T-helper 2 cell (primary cell): Measurements from ENCODE around the gene NDN.
"Not testable (repeated sequence)": the region's sequence is repeated elsewhere in the genome, so short reads cannot be mapped to it uniquely, and the experiment has no call there.

Experiments
- DNase-seq, 5 experiments: peaks; one replicate each; pipeline versions ENCODE4 v3.0.0 to v3.0.0-alpha.2; 2012 to 2022
- total RNA-seq, 2 donors: gene quantifications; one replicate each; lab custom pipeline; 2026; lab: John Stamatoyannopoulos, UW

The NDN gene, protein sequence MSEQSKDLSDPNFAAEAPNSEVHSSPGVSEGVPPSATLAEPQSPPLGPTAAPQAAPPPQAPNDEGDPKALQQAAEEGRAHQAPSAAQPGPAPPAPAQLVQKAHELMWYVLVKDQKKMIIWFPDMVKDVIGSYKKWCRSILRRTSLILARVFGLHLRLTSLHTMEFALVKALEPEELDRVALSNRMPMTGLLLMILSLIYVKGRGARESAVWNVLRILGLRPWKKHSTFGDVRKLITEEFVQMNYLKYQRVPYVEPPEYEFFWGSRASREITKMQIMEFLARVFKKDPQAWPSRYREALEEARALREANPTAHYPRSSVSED
- total RNA-seq: 0 to 0.13 reads per million in 2 donors

DNA sequence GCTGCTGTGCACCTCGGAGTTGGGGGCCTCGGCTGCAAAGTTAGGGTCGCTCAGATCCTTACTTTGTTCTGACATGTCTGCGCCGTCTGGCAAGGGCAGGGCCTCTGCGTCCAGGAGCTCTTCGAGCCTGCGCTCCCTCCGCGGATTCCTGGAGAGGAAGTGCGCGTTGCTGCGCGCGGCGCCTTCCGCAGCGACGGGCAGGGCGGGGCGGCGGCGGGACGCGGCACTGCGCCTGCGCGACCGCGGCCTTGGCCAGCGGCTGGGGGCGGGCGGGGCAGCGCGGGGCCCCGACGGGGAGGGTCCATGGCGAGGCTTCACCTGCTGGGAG lies at the start of gene NDN:
NDN (minus strand) TSS at position 163 of the 328 bp plus-strand sequence; CDS start at position 75, 88 bp downstream.
- peak in 1 of 5 experiments; percentile 61 for DNase-seq

DNA sequence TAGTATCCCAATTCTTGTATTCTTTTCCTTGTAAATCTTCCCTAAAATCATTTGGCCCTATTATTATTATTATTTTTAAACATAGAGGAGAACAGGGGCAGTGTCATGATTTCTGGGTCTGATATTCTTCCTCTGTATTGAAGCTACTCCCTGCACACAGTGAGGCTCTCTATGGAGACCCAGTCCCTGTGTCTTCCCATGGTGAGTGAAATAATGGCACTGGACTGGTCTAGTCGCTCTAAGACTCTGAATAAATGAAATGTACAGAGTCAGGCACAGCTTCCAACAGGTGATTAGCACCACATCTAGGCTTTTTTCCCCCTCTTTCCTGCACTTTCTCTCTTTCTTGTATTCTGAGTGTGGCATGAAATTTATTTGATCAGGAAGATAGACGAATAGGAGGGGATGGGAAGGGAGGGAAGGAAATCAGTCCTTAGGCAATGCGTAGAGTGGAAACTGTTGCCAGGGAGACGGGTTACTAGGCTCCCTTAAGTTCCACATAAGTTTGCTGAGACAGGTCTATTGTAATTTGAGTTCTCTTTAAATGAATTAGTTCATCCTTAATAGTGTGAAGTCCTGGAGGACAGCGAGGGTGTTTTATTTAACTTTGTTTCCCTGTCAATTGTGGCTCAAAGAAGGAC lies 49.0 kb upstream of the NDN start:
- DNase-seq: no peak

DNA sequence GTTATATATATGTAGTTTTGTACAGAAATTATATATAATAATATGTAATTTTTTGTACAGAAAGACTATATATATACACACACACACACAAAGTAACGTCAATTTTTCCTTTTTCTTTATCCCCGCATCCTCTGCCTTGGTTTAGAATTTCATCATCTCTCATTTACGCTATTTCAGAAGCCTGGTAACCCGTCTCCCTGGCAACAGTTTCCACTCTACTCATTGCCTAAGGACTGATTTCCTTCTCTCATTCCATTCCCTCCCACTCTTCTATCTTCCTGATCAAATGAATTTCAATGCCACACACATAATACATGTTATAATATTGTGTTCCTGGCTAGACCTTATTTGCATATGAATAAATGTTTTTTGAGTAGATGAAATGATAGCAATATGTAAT lies 47.8 kb upstream of the NDN start:
- DNase-seq: no peak

DNA sequence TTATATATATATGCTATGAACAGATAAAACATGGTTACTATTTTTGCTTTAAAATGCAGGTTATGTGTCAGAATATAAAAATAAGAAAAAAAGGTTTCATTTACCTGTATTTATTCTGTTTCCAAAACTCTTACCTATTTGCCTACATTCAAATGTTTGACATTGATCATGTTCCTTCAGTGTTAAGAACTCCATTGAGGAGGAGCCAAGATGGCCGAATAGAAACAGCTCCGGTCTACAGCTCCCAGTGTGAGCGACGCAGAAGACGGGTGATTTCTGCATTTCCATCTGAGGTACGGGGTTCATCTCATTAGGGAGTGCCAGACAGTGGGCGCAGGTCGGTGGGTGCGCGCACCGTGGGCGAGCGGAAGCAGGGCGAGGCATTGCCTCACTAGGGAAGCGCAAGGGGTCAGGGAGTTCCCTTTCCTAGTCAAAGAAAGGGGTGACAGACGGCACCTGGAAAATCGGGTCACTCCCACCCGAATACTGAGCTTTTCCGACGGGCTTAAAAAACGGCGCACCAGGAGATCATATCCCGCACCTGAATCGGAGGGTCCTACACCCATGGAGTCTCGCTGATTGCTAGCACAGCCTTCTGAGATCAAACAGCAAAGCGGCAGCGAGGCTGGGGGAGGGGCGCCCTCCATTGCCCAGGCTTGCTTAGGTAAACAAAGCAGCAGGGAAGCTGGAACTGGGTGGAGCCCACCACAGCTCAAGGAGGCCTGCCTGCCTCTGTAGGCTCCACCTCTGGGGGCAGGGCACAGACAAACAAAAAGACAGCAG lies 27.0 kb upstream of the NDN start:
- not testable (repeated sequence) for DNase-seq

DNA sequence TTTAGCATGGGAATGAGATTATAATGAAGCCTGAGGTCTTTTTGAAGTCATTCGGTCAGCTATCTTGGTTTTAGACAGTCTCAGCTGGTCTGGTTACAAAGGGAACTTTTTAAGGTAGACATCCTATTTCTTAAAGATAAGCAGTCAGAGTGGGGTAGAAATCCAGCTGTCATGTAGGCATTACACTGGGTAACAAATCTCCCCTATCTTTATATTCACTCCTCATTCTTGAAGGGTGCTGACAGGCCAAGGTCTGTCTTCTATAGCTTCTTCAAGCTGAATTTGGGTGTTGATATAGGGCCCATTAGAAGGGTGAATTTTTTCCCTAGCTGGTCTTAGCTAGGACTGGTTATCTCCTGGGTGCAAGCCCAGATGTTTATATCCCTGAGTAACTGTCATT lies 21.2 kb upstream of the NDN start:
- no peak for DNase-seq

DNA sequence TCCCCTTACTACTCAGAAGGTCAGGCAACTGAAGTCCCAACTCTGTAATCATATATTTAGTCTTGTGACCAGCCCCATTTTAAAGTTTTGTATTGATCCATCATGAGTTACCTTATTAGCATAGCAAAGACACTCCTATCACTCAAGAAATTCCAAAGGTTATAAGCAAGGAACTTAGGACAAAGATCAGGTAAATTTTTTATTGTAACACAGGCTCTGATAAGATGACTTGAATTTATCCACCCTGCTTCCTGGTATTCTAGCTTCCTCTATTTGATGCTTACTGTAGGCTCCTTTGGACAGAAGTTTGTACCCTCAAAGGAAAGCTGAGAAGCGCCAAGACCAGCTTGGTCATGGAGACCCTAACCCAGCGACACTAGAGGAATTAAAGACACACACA lies 8.2 kb upstream of the NDN start:
- no peak for DNase-seq

DNA sequence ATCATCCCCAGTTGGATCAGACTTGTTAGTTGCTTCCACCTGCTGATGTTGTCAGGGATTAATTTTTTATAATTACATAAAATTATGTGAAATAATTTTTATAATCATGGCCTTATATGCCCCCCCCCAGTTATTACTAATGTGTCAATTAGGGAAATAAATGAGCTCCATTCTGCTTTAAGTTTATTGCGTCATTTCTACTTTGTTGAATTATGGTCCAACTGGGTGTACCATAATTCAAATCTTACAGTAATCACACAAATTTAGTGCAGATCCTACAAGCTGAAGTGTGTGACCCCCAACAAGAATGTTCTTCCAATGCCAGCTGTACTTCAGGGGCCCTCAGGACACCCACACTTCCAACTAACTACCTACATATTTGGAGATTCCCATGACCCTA lies 7.5 kb upstream of the NDN start:
- no peak for DNase-seq

DNA sequence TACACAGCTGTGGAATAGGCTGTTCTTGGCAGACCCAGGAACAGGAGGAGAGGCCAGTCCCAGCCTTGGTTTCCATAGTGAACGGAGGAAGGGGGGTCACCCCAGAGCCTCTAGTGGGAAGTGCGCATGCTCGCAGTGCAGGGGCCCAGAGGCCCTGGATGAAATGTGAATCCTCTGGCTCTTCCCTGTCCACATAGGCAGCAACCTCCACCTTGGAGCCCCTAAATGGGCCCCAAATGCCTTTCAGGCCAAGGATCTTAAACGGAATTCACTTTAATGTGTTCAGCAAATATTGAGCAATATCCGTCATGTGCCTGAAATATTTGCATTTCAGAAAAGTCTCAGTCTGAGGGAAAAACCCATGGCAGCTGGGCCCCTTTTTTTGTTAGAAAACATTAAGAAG lies 3.3 kb upstream of the NDN start:
- DNase-seq: no peak

DNA sequence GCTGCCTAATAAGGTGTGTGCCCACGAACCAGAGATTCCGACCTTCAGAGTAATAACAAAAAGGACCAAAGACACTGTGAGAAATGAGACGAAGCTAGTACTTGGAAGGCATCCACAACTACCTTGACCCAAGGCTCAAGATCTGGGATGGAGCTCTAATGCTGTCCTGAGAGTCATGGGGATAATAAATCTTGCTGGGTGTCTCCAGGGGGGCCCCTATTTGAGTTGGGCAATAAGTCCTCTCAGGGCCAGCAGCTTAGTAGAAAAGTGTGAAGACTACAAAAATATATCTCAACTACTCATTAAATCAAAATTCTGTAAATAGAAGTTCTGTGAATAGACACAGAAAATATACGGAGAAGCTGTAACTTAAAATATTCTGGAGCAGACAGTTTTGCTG lies 2.9 kb upstream of the NDN start:
- no peak for DNase-seq

DNA sequence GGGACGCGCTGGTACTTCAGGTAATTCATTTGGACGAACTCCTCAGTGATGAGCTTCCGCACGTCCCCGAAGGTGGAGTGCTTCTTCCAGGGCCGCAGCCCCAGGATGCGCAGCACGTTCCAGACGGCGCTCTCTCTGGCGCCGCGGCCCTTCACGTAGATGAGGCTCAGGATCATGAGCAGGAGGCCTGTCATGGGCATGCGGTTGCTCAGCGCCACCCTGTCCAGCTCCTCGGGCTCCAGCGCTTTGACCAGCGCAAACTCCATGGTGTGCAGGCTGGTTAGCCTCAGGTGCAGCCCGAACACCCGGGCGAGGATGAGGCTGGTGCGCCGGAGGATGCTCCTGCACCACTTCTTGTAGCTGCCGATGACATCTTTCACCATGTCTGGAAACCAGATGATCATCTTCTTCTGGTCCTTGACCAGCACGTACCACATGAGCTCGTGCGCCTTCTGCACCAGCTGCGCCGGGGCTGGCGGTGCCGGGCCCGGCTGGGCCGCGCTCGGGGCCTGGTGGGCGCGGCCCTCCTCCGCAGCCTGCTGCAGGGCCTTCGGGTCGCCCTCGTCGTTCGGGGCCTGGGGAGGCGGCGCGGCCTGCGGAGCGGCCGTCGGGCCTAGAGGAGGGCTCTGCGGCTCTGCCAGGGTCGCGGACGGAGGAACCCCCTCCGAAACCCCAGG lies 501 bp downstream of the NDN start:
- no peak for DNase-seq

DNA sequence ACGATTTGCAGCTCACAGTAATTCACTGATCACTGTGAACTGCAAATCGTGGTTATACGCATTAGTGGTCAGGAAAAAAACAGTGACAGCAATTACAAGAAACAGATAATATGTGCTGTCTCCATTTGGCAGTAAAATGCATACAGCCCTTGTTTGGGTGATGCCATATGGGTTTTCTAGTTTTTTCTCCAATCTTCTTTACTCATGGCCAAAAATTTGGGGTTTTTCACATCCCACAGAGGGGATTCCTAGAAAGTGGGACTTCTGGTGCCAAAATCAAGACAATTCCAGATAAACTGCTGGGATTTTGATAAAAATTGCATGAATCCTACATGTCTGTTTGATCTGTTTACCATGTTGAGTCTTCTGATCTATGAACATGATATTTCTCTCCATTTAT lies 15.6 kb downstream of the NDN start:
- DNase-seq: no peak

DNA sequence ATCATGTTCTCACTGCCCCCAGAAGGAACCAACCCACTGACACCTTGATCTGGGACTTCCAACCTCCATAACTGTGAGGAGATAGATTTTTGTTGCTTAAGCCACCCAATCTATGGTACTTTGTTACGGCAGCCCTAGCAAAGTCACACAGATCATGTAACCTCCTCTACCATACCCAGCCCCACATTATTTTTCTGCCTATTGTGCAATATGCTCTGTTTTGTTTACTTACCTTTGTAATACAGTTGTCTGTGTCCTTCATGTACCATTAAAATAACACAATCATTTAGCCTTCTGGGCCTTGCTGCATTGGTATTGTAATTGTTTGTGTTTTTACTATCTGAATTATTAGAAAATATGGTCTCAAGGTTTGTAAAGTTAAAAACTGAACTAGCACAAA lies 16.1 kb downstream of the NDN start:
- DNase-seq: no peak

DNA sequence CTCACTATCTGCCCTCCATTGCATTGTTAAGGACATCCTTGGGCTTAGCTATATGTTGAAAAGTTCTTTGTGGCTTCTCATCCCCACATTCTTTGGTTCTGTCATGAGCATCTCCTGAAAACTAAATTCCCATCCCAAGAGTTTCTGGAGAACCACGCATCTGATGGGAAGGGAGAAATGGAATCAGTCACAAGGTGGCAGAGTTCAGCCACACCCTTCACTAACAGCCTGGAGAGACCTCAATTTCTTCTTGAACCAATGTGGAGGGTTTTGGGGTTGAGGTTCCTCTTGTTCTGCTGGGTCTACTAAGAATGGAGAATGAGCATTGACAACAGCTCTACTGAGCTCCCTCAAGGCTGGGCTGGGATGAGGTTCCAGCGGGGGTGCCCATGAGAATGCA lies 23.9 kb downstream of the NDN start:
- no peak for DNase-seq

DNA sequence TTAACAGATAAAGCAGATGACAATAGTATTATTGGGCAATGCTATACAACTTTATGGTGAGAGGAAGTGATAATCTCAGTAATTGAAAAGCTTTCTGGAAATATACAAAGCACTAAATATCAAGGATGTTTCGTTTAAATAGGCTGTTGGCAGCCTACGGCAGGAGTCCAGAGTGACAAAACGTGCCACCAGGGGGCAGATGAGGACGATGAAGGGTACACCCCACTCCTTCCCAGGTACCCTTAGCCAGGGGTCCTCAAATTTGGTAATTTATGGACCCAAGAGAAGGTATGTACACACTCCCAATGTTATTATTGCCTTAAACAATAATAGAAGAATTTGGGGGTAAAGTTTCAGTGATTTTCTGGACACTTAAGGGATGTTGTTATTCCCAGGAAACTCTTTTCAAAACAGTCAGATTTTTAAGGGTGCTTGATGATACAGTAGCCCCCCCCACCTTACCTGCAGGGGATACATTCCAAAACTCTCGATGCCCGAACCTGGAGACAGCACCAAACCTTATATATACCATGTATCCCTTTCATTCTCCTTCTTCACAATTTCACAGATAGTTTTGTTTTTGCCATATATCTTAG lies 38.1 kb downstream of the NDN start:
- peak in 1 of 5 experiments; percentile 5 for DNase-seq

DNA sequence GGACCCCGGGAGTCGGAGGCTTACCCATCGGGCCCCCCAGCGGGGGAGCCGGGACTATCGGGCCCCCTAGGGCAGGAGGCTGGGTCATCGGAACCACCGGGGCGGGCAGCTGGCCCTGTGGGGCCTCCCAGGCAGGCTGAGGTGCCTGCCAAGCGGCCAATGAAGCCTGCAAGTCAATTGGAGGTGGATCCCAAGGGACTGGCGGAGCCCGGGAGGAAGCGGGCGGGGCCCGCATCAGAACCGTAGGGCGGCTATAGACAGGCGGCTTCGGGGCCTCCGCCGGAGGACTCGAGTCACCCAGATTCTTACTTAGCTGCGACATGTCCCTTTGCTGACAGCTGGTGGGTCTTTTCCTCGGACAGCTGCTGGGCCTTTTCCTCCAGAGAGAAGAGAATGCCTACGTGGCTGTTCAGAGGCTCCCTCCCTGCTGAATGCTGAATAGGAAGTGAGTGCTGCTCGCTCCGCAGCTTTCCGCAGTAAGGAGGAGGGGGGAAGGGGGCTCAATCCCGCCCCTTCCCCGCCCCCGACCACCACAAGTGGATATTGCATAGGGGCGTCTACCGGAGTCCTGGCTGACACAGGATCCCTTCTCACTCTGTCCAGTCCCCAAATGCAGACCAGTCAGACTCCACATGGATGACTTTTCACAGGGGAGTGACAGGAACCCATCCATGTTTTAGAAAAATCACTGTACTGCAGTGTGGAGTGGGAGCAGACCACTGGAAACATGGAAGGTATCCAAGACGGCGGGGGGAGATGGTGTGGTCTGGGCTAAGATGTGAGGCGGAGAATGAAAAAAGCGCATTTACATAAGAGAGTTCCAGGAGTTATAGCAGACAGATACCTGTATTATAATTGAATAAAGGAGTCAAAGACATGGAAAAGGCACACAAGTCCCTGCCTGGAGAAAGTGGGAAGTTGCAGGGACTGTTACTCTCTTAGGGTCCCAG lies 39.4 kb downstream of the NDN start, which contains the start of gene MAGEL2:
MAGEL2 (minus strand) TSS at position 447 of the 950 bp plus-strand sequence; CDS start at position 322, 125 bp downstream.
- DNase-seq: no peak

DNA sequence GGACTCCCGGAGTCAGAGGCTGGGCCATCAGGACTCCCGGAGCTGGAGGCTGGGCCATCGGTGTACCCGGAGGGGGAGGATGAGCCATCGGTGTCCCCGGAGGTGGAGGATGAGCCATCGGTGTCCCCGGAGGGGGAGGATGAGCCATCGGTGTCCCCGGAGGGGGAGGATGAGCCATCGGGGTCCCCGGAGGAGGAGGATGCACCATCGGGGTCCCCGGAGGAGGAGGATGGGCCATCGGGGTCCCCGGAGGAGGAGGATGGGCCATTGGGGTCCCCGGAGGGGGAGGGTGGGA lies 40.2 kb downstream of the NDN start:
- DNase-seq: no peak

DNA sequence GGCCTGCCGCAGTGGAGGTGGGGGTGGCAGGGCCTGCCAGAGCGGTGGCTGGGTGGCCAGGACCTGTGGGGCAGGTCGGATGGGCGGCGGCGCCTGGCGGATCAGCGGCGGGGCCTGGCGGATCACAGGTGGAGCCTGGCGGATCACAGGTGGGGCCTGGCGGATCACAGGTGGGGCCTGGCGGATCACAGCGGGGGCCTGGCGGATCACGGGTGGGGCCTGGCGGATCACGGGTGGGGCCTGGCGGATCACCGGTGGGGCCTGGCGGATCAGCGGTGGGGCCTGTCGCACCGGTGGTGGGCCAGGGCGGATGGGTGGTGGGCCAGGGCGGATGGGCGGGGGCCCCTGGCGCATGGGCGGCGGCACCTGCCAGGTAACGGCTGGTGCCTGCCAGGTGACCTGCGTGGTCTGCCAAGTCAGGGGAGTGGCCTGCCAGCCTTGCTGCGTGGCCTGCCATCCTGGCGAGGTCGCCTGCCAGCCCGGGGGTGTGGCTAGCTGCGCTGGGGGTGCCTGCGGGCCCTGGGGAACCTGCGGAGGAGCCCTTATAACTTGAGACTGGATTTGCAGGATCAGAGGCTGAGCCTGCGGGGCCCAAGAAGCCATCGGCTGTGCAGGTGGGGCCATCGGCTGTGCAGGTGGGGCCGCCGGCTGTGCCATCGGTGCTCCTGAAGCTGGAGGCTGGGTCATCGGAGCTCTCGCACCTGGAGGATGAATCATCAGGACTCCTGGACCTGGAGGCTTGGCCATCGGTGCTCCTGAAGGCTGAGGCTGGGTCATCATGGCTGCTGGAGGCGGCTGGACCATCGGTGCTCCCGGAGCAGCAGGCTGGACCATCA lies 40.7 kb downstream of the NDN start:
- no peak for DNase-seq

DNA sequence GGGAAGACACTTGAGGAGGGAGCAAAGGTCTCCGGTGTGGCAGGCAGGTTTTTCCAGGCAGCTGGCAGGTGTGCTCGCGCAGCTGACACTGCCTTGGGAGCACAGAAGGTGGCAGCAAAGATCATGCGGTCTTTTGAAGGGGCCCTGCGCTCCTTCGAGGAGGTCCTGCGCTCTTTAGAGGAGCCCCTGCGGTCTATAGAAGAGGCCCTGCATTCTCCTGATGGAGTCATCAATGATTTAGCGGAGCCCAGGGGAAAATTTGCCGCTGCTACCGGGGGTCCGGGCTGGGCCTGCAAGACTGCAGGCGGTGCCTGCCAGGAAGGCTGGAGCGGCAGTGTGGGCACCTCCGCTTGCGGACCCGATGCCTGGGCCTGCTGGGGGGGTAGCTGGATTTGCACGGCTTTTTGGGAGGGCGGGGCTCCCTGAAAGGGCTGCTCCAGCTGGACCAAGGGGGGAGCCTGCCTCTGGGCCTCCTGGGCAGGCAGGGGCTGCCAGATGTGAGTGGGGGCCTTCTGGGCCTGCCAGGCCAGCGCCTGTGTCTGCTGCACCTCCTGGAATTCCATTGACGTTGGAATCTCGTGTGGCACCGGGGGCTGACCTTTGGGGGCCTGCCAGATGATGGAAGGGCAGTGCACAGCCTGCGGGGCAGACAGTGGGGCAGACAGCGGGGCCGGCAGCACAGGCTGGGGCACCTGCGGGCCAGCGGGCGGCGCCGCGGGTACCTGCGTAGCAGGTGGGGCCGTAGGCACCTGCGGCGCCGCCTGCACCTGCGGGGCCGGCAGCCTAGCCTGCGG lies 41.5 kb downstream of the NDN start:
- no peak for DNase-seq

DNA sequence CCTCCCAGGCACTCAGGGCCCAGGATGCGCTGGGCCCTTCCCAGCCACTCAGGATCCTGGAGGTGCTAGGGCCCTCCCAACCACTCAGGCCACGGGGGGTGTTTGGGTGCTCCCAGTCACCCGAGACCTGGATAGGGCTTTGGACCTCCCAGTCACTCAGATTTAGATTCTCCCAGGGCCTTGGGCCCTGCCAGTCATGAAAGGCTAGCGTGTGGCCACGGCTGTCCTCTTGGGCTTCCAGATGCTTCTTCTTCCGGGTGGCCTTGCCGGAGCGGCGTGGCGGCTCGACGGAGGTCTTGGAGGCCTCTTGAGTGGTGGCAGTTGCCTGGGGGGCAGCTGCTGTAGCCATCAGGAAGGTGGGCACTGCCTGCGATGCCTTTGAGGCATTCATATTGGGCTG lies 42.3 kb downstream of the NDN start:
- no peak for DNase-seq
